ENCODE data around the gene PHF20. TPM values are rescaled to one million over a fixed set of nuclear protein-coding genes. Genes with fewer than 3 reads are reported as not detected.

Gene PHF20
- total and polyA plus RNA-seq, 2 of the 13 experiments (the other 11 are each of a cell fraction or from before 2014, with no cell fraction given), result 22.8 to 34.1 TPM

DNA sequence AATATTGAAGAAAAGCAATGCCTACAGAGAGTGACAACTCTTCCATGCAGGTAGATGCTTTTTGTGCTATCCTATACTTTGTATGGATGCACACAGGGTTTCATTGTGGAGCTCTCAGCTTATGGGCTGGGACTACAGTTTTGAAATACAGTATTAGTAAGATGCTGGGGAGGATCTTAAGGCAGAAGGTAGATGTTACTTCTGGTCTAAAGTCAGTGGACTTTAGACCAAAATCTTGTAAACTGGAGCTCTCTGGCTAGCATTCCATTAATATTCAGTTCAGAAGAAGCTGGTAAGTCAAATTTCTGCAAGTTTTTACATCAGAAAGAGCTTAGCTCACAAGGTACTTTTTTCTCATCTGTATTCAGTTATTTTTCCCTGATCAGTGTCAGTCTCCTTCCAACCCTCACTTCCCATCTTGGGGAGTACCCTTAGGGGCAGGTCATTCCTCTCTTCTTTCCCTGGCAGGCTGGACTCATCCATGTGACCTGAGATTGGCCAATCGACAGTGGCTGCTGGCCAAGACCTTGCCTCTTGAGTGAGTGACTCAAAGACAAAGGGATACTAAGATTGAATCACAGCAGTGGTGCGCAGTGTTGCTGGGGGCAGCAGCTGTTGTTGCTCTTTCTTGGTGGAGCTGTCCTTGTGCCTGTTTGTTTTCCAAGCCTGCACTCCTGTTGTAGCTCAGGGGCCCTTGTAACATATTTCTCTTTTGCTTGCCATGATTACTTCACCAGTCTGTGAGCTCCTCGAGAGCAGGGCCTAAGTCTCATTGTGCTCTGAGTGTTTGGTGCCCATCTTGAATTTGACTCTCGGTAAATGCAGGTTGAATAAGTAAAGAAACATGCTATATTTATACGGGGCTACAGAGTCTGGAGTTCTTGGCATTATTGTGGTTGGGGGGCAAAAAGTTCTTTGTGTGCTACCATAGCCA lies 2.8 kb upstream of the PHF20 start (continued):
- TF ChIP-seq, protein P1, sequence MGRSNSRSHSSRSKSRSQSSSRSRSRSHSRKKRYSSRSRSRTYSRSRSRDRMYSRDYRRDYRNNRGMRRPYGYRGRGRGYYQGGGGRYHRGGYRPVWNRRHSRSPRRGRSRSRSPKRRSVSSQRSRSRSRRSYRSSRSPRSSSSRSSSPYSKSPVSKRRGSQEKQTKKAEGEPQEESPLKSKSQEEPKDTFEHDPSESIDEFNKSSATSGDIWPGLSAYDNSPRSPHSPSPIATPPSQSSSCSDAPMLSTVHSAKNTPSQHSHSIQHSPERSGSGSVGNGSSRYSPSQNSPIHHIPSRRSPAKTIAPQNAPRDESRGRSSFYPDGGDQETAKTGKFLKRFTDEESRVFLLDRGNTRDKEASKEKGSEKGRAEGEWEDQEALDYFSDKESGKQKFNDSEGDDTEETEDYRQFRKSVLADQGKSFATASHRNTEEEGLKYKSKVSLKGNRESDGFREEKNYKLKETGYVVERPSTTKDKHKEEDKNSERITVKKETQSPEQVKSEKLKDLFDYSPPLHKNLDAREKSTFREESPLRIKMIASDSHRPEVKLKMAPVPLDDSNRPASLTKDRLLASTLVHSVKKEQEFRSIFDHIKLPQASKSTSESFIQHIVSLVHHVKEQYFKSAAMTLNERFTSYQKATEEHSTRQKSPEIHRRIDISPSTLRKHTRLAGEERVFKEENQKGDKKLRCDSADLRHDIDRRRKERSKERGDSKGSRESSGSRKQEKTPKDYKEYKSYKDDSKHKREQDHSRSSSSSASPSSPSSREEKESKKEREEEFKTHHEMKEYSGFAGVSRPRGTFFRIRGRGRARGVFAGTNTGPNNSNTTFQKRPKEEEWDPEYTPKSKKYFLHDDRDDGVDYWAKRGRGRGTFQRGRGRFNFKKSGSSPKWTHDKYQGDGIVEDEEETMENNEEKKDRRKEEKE (IDR thresholded peaks at IDR 0.05), result no peak
- TF ChIP-seq SOX5 (CRISPR knock-in tag; IDR thresholded peaks at IDR 0.05; ENCODE audit: borderline replicate concordance), result peak; percentile 71
- TF ChIP-seq ZNF180 (CRISPR knock-in tag; IDR thresholded peaks at IDR 0.05; ENCODE audit: borderline replicate concordance, low read depth), result no peak
- peak; percentile 81 for TF ChIP-seq ZFX (CRISPR knock-in tag; IDR thresholded peaks at IDR 0.05; ENCODE audit: low read depth)
- TF ChIP-seq, protein P2, sequence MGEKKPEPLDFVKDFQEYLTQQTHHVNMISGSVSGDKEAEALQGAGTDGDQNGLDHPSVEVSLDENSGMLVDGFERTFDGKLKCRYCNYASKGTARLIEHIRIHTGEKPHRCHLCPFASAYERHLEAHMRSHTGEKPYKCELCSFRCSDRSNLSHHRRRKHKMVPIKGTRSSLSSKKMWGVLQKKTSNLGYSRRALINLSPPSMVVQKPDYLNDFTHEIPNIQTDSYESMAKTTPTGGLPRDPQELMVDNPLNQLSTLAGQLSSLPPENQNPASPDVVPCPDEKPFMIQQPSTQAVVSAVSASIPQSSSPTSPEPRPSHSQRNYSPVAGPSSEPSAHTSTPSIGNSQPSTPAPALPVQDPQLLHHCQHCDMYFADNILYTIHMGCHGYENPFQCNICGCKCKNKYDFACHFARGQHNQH (CRISPR knock-in tag; IDR thresholded peaks at IDR 0.05), result peak; percentile 67; the same call in 1 of the 2 replicates
- 0 out of 2 replicates have a peak, but pooled peaks have one; percentile 6 for TF ChIP-seq PHF20 (CRISPR knock-in tag; IDR thresholded peaks at IDR 0.05)
- no peak for TF ChIP-seq JUNB (CRISPR knock-in tag; IDR thresholded peaks at IDR 0.05; ENCODE audit: borderline replicate concordance)
- TF ChIP-seq, protein P3, sequence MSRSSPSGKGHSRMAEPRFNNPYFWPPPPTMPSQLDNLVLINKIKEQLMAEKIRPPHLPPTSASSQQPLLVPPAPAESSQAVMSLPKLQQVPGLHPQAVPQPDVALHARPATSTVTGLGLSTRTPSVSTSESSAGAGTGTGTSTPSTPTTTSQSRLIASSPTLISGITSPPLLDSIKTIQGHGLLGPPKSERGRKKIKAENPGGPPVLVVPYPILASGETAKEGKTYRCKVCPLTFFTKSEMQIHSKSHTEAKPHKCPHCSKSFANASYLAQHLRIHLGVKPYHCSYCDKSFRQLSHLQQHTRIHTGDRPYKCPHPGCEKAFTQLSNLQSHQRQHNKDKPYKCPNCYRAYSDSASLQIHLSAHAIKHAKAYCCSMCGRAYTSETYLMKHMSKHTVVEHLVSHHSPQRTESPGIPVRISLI (CRISPR knock-in tag; IDR thresholded peaks at IDR 0.05; ENCODE audit: borderline replicate concordance), result no peak
- 0 out of 2 replicates have a peak, but pooled peaks have one; percentile 52 for TF ChIP-seq KDM4B (CRISPR knock-in tag; IDR thresholded peaks at IDR 0.05)
- TF ChIP-seq SKI (IDR thresholded peaks at IDR 0.05; ENCODE audit: partially characterized antibody), result no peak
- TF ChIP-seq, protein P4, sequence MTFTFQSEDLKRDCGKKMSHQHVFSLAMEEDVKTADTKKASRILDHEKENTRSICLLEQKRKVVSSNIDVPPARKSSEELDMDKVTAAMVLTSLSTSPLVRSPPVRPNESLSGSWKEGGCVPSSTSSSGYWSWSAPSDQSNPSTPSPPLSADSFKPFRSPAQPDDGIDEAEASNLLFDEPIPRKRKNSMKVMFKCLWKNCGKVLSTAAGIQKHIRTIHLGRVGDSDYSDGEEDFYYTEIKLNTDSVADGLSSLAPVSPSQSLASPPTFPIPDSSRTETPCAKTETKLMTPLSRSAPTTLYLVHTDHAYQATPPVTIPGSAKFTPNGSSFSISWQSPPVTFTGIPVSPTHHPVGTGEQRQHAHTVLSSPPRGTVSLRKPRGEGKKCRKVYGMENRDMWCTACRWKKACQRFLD (CRISPR knock-in tag; IDR thresholded peaks at IDR 0.05; ENCODE audit: borderline replicate concordance), result no peak
- TF ChIP-seq RAD51 (IDR thresholded peaks at IDR 0.05; ENCODE audit: borderline replicate concordance), result peak; percentile 36; the same call in 1 of the 2 replicates
- TF ChIP-seq MBNL3 (CRISPR knock-in tag; conservative IDR thresholded peaks at IDR 0.05), result no peak
- TF ChIP-seq KDM6A (CRISPR knock-in tag; IDR thresholded peaks at IDR 0.05; ENCODE audit: low read depth), result peak; percentile 52; the same call in 1 of the 2 replicates
- TF ChIP-seq, protein P5, sequence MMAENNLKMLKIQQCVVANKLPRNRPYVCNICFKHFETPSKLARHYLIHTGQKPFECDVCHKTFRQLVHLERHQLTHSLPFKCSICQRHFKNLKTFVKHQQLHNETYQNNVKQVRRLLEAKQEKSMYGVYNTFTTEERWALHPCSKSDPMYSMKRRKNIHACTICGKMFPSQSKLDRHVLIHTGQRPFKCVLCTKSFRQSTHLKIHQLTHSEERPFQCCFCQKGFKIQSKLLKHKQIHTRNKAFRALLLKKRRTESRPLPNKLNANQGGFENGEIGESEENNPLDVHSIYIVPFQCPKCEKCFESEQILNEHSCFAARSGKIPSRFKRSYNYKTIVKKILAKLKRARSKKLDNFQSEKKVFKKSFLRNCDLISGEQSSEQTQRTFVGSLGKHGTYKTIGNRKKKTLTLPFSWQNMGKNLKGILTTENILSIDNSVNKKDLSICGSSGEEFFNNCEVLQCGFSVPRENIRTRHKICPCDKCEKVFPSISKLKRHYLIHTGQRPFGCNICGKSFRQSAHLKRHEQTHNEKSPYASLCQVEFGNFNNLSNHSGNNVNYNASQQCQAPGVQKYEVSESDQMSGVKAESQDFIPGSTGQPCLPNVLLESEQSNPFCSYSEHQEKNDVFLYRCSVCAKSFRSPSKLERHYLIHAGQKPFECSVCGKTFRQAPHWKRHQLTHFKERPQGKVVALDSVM (CRISPR knock-in tag; IDR thresholded peaks at IDR 0.05), result no peak
- TF ChIP-seq ZNF674 (CRISPR knock-in tag; IDR thresholded peaks at IDR 0.05; ENCODE audit: low read depth), result no peak
- TF ChIP-seq ZNF530 (CRISPR knock-in tag; IDR thresholded peaks at IDR 0.05; ENCODE audit: low read depth), result no peak
- no peak for TF ChIP-seq ZNF616 (CRISPR knock-in tag; IDR thresholded peaks at IDR 0.05; ENCODE audit: low read depth)
- no peak for TF ChIP-seq NFRKB (IDR thresholded peaks at IDR 0.05)
- no peak for TF ChIP-seq CAMTA2 (CRISPR knock-in tag; IDR thresholded peaks at IDR 0.05; ENCODE audit: borderline replicate concordance)
- no peak for TF ChIP-seq EZH2 (conservative IDR thresholded peaks at IDR 0.05; ENCODE audit: low read depth, low read length)
